Stimulated activated CD4-positive, alpha-beta T cell treated with anti-CD3 and anti-CD28 coated beads, Interleukin-15, amount 100 ng/mL, for 1 hour (primary cell): ENCODE data around the gene DBI.

Experiments
- DNase-seq, 2 donors: peaks; one replicate each; pipeline ENCODE4 v3.0.0-alpha.2; 2020; ENCODE audit warnings: low read depth in 1 of 2, low spot score in 1 of 2

Gene DBI

DNA sequence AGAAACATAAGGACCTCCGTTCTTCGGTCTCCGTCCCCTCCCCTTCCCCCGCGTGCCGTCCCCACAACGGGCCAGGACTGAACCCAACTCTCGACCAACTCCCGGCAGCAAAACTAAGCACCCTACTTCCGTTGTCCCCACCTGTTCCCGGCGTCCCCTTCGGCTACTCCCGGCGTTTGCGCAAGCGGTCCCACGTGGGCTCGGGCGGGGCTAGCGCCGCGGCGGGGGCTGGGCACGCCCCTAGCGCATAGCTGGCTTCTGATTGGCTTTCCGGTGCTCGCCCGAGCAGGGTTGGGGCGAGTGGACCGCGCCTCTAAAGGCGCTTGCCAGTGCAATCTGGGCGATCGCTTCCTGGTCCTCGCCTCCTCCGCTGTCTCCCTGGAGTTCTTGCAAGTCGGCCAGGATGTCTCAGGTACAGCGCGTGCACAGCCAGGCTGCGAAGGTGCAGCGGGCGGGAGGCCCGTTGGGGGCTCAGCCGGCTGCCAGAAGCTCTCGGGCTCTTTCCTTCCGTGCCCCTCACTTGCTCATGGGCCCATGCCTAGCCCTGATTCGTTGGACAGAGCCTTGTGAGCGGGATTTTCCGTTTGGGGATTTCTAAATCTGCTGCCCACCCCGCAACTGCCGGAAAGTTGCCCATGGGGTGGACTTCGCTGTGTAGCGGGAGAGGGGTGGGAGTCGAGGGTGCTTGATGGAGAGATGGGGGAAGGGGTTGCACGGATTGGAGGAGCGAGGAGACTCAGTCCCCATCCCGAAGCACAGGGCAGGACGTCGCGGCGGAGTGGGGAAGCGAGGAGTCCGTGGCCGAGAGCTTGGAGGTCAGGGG lies at the start of gene DBI, which contains the start of gene C2orf76:
TSS of gene DBI (plus strand) at position 329 of the 823 bp plus-strand sequence. CDS start at position 404, 75 bp downstream.
TSS of gene C2orf76 (minus strand) at position 186 of the 823 bp plus-strand sequence. CDS start 26,875 bp downstream, outside the sequence.
- peak; percentile 81 to 87 for DNase-seq

GRCh38 chr2:119317554-119317953 lies 49.2 kb upstream of the DBI start:
- no peak for DNase-seq

DNA sequence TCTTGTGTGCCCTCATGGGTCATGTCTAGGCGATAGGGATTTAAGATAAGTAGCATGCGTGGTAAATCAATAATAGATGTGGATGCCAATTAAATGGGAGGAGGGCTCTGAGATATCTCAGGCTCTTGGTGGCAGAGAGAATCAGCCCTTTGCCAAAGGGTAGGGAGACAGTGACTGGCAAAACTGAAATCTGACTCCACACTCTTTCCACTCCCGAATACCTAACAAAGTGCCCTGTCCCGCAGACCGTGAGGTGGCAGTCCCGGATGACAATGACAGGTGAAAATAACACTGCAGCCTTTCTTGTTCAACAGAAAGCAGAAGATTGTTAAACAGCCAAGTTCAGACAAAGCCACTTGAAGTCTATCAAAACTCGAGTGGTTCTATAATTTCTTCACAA lies 47.2 kb upstream of the DBI start:
- DNase-seq: no peak

DNA sequence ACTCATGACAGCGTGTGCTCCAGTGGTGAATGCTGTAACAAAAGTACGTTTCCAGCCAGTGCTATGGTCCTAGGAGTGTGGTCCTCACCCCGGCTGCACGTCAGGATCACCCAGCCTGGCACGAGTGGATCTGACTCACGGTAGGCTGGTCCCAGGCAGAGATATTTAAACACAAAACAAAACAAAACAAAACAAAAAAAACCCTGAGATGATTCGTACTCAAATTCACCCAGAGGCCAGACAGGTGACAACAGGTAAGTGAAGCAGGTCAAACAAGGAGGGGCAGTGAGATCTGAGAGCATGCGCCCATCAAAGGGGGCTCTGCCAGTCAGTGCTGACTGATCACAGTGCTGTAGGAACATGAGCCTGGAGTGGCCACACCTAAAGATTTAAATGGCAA lies 43.3 kb upstream of the DBI start:
- no peak for DNase-seq

GRCh38 chr2:119324685-119325270 lies 42.0 kb upstream of the DBI start:
- no peak for DNase-seq

DNA sequence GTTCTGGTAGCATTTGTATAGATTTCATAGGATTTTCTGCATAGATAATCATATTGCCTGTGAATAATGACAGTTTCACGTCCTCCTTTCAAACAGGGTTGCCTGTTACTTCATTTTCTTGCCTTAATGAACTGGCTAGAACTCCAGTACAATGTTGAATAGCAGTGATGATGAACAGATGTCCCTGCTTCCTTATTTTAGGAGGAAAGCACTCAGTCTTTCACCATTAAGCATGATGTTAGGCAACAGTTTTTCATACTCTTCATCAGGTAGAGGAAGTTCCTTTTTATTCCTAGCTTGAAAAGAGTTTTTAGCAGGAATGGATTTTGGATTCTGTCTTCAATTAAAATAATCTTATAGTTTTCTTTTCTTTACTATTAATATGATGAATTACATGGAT lies 39.8 kb upstream of the DBI start:
- no peak for DNase-seq

DNA sequence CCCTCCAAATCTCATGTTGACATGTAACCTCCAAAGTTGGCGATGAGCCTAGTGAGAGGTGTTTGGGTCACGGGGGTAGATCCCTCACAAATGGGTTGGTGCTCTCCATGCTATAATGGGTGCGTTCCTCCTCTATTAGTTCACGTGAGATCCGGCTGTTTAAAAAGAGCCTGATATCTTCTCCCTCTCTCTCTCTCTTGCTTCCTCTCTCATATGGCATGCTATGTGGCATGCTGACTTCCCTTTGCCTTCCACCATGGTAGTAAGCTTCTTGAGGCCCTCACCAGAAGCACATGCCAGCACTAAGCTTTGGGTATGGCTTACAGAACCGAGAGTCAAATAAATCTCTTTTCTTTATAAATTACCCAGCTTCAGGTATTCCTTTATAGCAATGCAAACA lies 39.3 kb upstream of the DBI start:
- no peak for DNase-seq

DNA sequence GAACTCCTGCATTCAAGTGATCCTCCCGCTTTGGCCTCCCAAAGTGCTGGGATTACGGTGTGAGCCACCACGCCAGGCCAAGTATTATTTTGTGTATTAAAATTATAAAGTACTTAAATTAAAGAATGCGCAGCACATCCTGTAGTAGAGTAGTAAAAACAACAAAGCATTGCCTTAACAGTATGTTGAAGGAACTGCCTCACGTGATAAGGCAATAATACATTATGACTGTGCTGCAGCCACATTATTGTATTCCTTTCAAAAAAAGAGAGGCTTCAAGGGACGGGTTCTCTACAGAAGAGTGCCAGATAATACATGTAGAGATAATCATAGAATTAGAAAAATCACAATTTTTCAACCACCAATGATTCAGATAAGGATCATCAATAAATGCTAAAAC lies 33.8 kb upstream of the DBI start:
- DNase-seq: no peak

DNA sequence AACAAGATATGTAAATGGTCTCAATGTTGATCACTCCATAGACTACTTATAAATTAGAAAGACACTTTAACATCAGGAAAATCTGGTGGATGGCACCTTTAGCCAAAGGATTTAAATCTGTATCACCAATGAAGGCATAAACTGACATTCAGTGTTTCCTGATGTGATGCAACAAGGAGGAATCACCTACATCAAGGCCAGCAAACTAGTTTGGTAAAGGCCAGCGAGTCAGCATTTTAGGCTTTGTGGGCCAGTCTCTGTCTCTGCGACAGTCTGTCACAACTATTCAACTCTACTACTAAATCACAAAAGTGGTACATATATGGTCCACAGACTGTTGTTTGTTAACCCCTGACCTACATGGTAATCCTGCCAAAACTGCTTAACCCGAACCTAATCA lies 33.4 kb upstream of the DBI start:
- DNase-seq: no peak

DNA sequence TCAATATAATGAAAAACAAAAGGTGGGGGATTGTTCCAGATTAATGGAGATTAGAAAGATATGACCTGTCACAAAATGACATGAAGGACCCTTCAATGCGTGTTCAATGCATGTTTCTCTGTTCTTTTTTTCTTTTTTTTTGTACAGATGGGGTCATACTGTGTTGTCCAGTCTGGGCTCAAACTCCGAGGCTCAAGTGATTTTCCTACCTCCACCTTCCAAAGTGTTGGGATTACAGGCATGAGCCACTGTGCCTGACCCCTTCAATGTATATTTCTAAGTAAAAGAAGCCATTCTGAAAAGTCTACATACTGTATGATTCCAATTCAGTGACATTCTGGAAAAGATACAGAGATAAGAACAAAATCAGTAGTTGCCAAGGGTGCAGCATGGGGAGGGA lies 32.9 kb upstream of the DBI start:
- no peak for DNase-seq

- DNase-seq: no peak
Observed at GRCh38 chr2:119337749-119338148, 29.0 kb upstream of the DBI start.

GRCh38 chr2:119338272-119338671 lies 28.5 kb upstream of the DBI start:
- no peak for DNase-seq

GRCh38 chr2:119338826-119339561 lies 27.8 kb upstream of the DBI start:
- no peak for DNase-seq

DNA sequence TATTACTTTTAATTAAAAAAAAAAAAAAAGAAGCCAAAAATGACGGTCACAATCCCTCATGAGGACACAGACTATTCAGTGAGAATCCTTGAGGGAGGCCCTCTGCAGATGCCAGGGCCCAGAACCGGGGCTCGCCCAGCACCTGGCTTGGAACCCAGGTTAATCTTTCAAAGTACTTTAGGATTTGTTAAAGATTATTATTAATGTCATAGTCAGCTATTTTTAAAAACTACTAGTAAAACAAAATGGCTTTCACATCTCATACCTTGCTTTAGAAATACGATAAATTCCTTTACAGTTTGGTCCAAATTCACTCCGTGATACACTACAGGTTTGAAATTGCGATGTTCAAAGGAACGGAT lies 27.2 kb upstream of the DBI start:
- no peak for DNase-seq

DNA sequence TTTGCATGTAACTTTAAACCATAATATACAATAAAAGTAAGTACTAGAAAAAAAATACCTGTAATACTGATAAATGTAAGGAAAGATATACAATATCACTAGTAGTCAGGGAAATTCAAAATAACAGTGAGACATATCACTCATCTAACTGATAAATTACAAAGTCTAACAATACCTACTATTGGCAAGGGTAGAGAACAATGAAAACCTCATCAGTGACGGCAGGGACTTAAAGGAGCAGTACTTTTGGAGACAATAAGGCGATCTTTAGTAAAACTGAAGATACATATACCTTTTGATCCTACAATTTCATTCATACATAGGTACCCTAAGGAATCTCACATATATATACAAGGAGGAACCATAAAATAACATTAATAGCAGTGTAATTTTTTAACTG lies 25.1 kb upstream of the DBI start:
- no peak for DNase-seq

DNA sequence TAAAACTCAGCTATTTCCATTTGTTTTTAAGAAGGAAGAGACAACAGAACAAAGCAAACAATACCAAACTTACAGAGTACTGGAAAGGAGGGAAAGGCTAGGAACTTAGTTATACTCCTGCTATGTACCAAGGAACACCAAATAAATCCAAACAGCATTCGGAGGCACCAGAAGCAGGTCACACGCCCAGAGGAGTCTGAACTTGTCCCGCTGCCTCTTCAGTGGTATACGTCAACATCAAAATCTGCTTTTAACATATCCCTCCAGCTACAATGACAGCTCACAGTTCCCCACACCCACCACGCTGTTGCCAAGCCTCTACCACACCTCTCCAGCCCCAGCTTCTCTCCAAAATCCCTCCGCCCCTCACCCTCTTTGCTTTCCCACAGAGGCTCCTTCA lies 17.5 kb upstream of the DBI start:
- DNase-seq: no peak

DNA sequence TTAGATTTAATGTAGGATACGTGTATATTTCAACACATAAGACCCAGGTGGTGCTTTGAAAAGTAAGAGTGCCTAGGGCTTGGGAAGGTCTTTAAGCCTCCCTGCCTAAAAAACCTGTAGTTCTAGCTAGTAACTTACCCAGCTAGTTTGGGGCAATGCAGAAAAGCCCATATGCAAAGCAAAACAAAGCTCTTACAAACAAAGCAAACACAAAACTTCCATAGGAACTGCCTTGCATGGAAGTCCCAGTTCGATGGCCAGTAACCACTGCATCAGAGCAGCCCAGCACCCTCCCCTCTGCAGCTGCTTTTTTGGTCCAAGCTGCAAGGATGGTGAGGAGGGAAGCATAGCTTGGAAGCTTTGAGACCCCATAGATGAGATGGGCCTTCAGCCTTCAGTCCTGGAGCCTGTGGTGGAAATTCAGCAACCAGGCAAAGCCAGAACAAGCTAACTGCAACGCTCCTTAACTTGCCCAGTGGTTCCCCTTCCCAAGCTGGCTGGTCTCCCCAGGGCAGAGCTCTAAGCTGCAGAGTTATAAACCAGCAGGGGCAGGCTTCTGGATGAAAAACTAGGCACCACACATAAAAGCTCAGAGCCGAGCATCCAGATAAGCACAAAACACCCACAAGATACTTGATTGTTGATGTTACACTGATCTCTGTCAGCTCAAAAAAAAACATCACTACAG lies 16.3 kb upstream of the DBI start:
- no peak for DNase-seq

- DNase-seq: no peak
Observed at GRCh38 chr2:119352357-119352756, 14.4 kb upstream of the DBI start.

DNA sequence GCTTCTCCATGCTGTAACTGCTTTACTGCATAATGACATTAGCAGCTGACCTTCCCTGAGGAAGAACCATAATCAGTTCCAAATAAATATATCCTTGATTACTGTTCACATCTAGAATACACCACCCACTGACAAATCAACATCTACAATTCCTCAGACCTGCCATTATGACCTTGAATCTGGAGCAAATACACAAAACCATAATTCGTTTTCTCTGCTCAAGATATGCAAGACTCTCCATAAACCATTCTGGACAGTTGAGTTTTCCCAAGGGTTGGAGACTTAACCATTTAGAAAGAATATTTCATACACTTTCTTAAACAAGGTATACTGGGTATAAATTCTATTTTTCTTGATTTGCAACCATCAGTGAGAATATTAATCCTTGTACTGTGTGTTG lies 11.9 kb upstream of the DBI start:
- DNase-seq: no peak

DNA sequence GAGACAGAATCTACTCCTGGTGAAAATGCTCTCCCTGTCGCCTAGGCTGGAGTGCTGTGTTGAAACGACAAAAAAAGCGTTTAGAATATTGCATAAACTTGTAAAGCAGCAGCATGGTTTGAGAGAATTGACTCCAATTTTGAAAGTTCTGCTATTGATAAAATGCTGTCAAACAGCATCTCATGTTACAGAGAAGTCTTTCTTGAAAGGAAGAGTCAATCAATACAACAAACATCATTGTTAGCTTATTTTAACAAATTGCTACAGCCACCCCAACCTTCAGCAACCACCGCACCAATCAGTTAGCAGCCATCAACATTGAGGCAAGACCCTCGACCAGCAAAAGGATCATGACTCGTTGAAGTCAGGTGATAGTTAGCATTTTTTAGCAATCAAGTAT lies 7.0 kb upstream of the DBI start:
- no peak for DNase-seq

DNA sequence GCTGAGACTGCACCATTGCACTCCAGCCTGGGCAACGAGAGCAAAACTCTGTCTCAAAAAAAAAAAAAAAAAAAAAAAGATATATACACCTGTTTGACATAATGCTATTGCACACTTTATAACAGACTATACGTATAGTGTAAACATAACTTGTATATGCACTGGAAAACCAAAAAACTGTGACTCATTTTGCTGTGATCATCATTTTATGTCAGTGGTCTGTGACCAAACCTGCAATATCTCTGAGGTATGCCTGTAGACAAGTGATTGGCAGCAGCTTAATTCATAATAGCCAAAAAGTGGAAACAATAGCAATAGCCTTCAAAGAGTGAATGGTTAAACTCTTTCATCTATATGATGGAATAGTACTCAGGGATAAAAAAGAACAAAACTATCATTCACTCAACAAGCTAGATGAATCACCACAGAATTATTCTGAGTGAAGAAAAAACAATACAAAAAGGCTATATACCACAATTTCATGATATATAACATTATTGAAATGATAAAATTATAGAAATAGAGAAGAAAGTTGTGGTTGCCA lies 6.3 kb upstream of the DBI start:
- DNase-seq: no peak
